Measurements from ENCODE around the gene CARD19. TPM values are rescaled to one million over a fixed set of nuclear protein-coding genes. Genes with fewer than 3 reads are reported as not detected.
"Not testable (repeated sequence)": the region's sequence is repeated elsewhere in the genome, so short reads cannot be mapped to it uniquely, and the experiment has no call there.

CARD19 gene
- total and polyA plus RNA-seq, 3 experiments from 2014 or later, result 43.2 to 66.4 (median 43.6) TPM

- no peak overlapping the region for H3K4me3 ChIP-seq (ENCODE audit: low read length)
- peaks cover 6 to 25% (median 10%) of the 10 kb centered on the region in 3 donors for H3K4me1 Mint-ChIP-seq
- no peaks in the 10 kb centered on the region for H3K9me3 ChIP-seq (ENCODE audit: low read length)
- H3K9me3 Mint-ChIP-seq, result no peaks in the 10 kb centered on the region
- H3K27ac ChIP-seq (ENCODE audit: low read depth, low read length), result no peak overlapping the region
- H3K27me3 ChIP-seq (ENCODE audit: insufficient read depth, low read length, poor library complexity, severe bottlenecking), result no peaks in the 10 kb centered on the region
- H3K27me3 Mint-ChIP-seq, result no peaks in the 10 kb centered on the region
- H3K36me3 Mint-ChIP-seq, result peaks cover 5 to 53% (median 5%) of the 10 kb centered on the region in 3 donors
- H3K4me3 Mint-ChIP-seq, result peak overlapping the region in 1 of 7 donors; percentile 18
- H3K27ac Mint-ChIP-seq, result no peak overlapping the region
- CTCF ChIA-PET, result no interaction called here
- DNase-seq, result no peak
- POLR2A ChIA-PET, result no interaction called here
- H3K36me3 ChIP-seq (ENCODE audit: insufficient read depth, low read length), result no peaks in the 10 kb centered on the region
- peaks cover 24% of the 10 kb centered on the region for H3K4me1 ChIP-seq (ENCODE audit: insufficient read depth, low read length)
These were observed 16.9 kb downstream of the CARD19 start for GRCh38 chr9:93112864-93113389.

- Histone ChIP-seq H3K4me1 (ENCODE audit: insufficient read depth, low read length) (peaks cover 12% of the 10 kb centered on the region), H3K36me3 (ENCODE audit: insufficient read depth, low read length) (no peaks in the 10 kb centered on the region), H3K9me3 (ENCODE audit: low read length) (no peaks in the 10 kb centered on the region), H3K27ac (ENCODE audit: low read depth, low read length) (peak overlapping the region; percentile 52), H3K4me3 (ENCODE audit: low read length) (no peak overlapping the region), H3K27me3 (ENCODE audit: insufficient read depth, low read length, poor library complexity, severe bottlenecking) (no peaks in the 10 kb centered on the region)
- no peak overlapping the region for H3K4me3 Mint-ChIP-seq
- no peaks in the 10 kb centered on the region for H3K27me3 Mint-ChIP-seq
- peak in 1 of 5 donors; percentile 43 for DNase-seq
- H3K27ac Mint-ChIP-seq, result peak overlapping the region in 4 of 8 donors; percentile 11 to 92 (median 80)
- peaks cover 4 to 26% (median 10%) of the 10 kb centered on the region in 3 donors for H3K4me1 Mint-ChIP-seq
- peaks cover 0 to 43% (median 2%) of the 10 kb centered on the region in 3 donors for H3K36me3 Mint-ChIP-seq
- CTCF ChIA-PET, result no interaction called here
- POLR2A ChIA-PET, result no interaction called here
- no peaks in the 10 kb centered on the region for H3K9me3 Mint-ChIP-seq
These were observed 18.4 kb downstream of the CARD19 start for GRCh38 chr9:93114169-93114983.

GRCh38 chr9:93114984-93115335 lies 18.9 kb downstream of the CARD19 start:
- ChIA-PET CTCF (no interaction called here), POLR2A (no interaction called here)
- no peak for DNase-seq
- no peaks in the 10 kb centered on the region for H3K27me3 ChIP-seq (ENCODE audit: insufficient read depth, low read length, poor library complexity, severe bottlenecking)
- peaks cover 16% of the 10 kb centered on the region for H3K4me1 ChIP-seq (ENCODE audit: insufficient read depth, low read length)
- Mint-ChIP-seq H3K9me3 (no peaks in the 10 kb centered on the region), H3K4me3 (no peak overlapping the region), H3K27me3 (no peaks in the 10 kb centered on the region), H3K36me3 (peaks cover 0 to 40% (median 2%) of the 10 kb centered on the region in 3 donors), H3K27ac (peak overlapping the region in 6 of 8 donors; percentile 11 to 92 (median 68)), H3K4me1 (peaks cover 10 to 28% (median 15%) of the 10 kb centered on the region in 3 donors)
- H3K9me3 ChIP-seq (ENCODE audit: low read length), result no peaks in the 10 kb centered on the region
- no peaks in the 10 kb centered on the region for H3K36me3 ChIP-seq (ENCODE audit: insufficient read depth, low read length)
- H3K4me3 ChIP-seq (ENCODE audit: low read length), result no peak overlapping the region
- H3K27ac ChIP-seq (ENCODE audit: low read depth, low read length), result no peak overlapping the region

DNA sequence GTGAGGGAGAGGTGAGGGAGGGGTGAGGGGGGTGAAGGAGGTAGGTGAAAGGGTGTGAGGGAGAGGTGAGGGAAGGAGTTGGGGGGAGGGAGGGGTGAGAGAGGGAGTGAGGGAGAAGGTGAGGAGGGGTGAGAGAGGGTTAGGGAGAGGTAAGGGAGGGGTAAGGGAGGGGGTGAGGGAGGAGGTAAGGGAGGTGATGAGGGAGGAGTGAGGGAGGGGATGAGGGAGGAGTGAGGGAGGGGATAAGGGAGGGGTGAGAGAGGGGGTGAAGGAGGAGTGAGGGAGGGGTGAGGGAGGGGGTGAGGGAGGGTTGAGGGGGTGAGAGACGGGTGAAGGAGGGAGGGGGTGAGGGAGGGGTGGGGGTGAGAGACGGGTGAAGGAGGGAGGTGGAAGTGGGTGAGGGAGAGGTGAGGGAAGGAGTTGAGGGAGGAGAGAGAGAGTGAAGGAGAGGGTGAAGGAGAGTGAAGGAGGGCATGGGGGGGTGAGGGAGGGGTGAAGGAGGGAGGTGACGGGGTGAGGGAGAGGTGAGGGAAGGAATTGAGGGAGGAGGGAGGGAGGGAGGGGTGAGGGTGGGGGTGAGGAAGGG lies 19.6 kb downstream of the CARD19 start:
- H3K9me3 Mint-ChIP-seq, result no peaks in the 10 kb centered on the region
- Histone ChIP-seq H3K27me3 (ENCODE audit: insufficient read depth, low read length, poor library complexity, severe bottlenecking) (no peaks in the 10 kb centered on the region), H3K27ac (ENCODE audit: low read depth, low read length) (no peak overlapping the region), H3K36me3 (ENCODE audit: insufficient read depth, low read length) (no peaks in the 10 kb centered on the region), H3K9me3 (ENCODE audit: low read length) (no peaks in the 10 kb centered on the region), H3K4me1 (ENCODE audit: insufficient read depth, low read length) (peaks cover 22% of the 10 kb centered on the region), H3K4me3 (ENCODE audit: low read length) (no peak overlapping the region)
- ChIA-PET POLR2A (interaction anchor here (1.0 kb wide), 1 partner anchor 11 kb away, joined by 7 read pairs; no protein-coding TSS in a partner anchor), CTCF (no interaction called here)
- no peak overlapping the region for H3K27ac Mint-ChIP-seq
- no peaks in the 10 kb centered on the region for H3K27me3 Mint-ChIP-seq
- no peak overlapping the region for H3K4me3 Mint-ChIP-seq
- peak in 1 of 5 donors; percentile 19 for DNase-seq
- peaks cover 0 to 40% (median 2%) of the 10 kb centered on the region in 3 donors for H3K36me3 Mint-ChIP-seq
- H3K4me1 Mint-ChIP-seq, result peaks cover 15 to 34% (median 20%) of the 10 kb centered on the region in 3 donors

GRCh38 chr9:93116072-93116961 lies 20.3 kb downstream of the CARD19 start:
- no peak overlapping the region for H3K4me3 ChIP-seq (ENCODE audit: low read length)
- peak overlapping the region in 4 of 8 donors; percentile 40 to 80 (median 50) for H3K27ac Mint-ChIP-seq
- no peaks in the 10 kb centered on the region for H3K27me3 ChIP-seq (ENCODE audit: insufficient read depth, low read length, poor library complexity, severe bottlenecking)
- peaks cover 22% of the 10 kb centered on the region for H3K4me1 ChIP-seq (ENCODE audit: insufficient read depth, low read length)
- peak in 1 of 5 donors; percentile 46 for DNase-seq
- peaks cover 0 to 37% (median 2%) of the 10 kb centered on the region in 3 donors for H3K36me3 Mint-ChIP-seq
- no peaks in the 10 kb centered on the region for H3K36me3 ChIP-seq (ENCODE audit: insufficient read depth, low read length)
- no peaks in the 10 kb centered on the region for H3K27me3 Mint-ChIP-seq
- ChIA-PET POLR2A (interaction anchor here (1.0 kb wide), 1 partner anchor 11 kb away, joined by 7 read pairs; no protein-coding TSS in a partner anchor), CTCF (no interaction called here)
- peaks cover 15 to 30% (median 18%) of the 10 kb centered on the region in 3 donors for H3K4me1 Mint-ChIP-seq
- H3K4me3 Mint-ChIP-seq, result peak overlapping the region in 1 of 7 donors; percentile 70
- no peaks in the 10 kb centered on the region for H3K9me3 ChIP-seq (ENCODE audit: low read length)
- H3K27ac ChIP-seq (ENCODE audit: low read depth, low read length), result no peak overlapping the region
- H3K9me3 Mint-ChIP-seq, result no peaks in the 10 kb centered on the region

- peaks cover 15 to 33% (median 18%) of the 10 kb centered on the region in 3 donors for H3K4me1 Mint-ChIP-seq
- peaks cover 22% of the 10 kb centered on the region for H3K4me1 ChIP-seq (ENCODE audit: insufficient read depth, low read length)
- POLR2A ChIA-PET, result interaction anchor here (0.6 kb wide), 1 partner anchor 22 kb away, joined by 3 read pairs; no protein-coding TSS in a partner anchor
These were observed 21.5 kb downstream of the CARD19 start for GRCh38 chr9:93117521-93117920.

More at GRCh38 chr9:93117521-93117920, 21.5 kb downstream of the CARD19 start:
- H3K9me3 Mint-ChIP-seq; H3K27ac ChIP-seq (ENCODE audit: low read depth, low read length); H3K36me3 ChIP-seq (ENCODE audit: insufficient read depth, low read length); DNase-seq; H3K27me3 Mint-ChIP-seq; H3K4me3 ChIP-seq (ENCODE audit: low read length); H3K27me3 ChIP-seq (ENCODE audit: insufficient read depth, low read length, poor library complexity, severe bottlenecking); H3K4me3 Mint-ChIP-seq; H3K9me3 ChIP-seq (ENCODE audit: low read length): not testable (repeated sequence)
- peak overlapping the region in 3 of 8 donors; percentile 42 to 71 (median 57) for H3K27ac Mint-ChIP-seq
- H3K36me3 Mint-ChIP-seq, result peaks cover 0 to 38% (median 2%) of the 10 kb centered on the region in 3 donors
- CTCF ChIA-PET, result interaction anchor here (3.2 kb wide), 1 partner anchor 8 kb away, joined by 16 read pairs; no protein-coding TSS in a partner anchor
